K562 (cell line): ENCODE data around the gene TRNAU1AP. TPM values are rescaled to one million over a fixed set of nuclear protein-coding genes. Genes with fewer than 3 reads are reported as not detected.

Source experiments
- ARID1B ChIP-seq: fragments of 450-650 bp; IDR thresholded peaks from 2 replicates; pipeline ENCODE4 v1.6.1; 2016; ENCODE audit warnings: antibody characterized with exemption, mild to moderate bottlenecking, inconsistent platforms
- ETV5 ChIP-seq: sonication (generic); formaldehyde crosslinking; IDR thresholded peaks from 2 replicates; pipeline ENCODE4 v1.4.0; 2020; ENCODE audit warnings: low read depth, mild to moderate bottlenecking, missing genetic modification reagents
- MEIS2 ChIP-seq: fragments of 450-650 bp; IDR thresholded peaks from 2 replicates; pipeline ENCODE4 v1.6.1; 2014; ENCODE audit warnings: mild to moderate bottlenecking; ENCODE audit not compliant: partially characterized antibody
- RAD21 ChIP-seq, 2 experiments: fragments of 250-450 bp in 1 of 2; fragments of 450-650 bp in 1 of 2; sonication (Bioruptor Pico) in 1 of 2; formaldehyde crosslinking in 1 of 2; IDR thresholded peaks in 1 of 2; conservative IDR thresholded peaks in 1 of 2; 2 replicates each; pipeline versions ENCODE4 v1.4.0 to v1.8.0; 2020 to 2022; ENCODE audit warnings: mild to moderate bottlenecking in 2 of 2, moderate library complexity in 1 of 2
- RBFOX2 ChIP-seq: fragments of 200-400 bp; formaldehyde crosslinking; IDR thresholded peaks from 2 replicates; pipeline ENCODE4 v1.6.1; 2017; ENCODE audit warnings: low read depth, mild to moderate bottlenecking, low read length, moderate library complexity
- ZNF239 ChIP-seq: fragments of 250-450 bp; sonication (Bioruptor Pico); IDR thresholded peaks from 2 replicates; pipeline ENCODE4 v1.4.0; 2020; ENCODE audit warnings: mild to moderate bottlenecking
- polyA plus RNA-seq, 8 experiments: library from polyadenylated mRNA; depleted of rRNA in 4 of 8; stranded (reverse) in 5 of 8; unstranded in 3 of 8; fragments of >200 nt; fragmentation: Nextera tagmentation in 2 of 8; fragmentation: Illumina TruSeq in 1 of 8; extraction: Ambion mirVana in 2 of 8; extraction: Trizol in 1 of 8; gene quantifications; 2 replicates each; pipeline versions ENCODE4 v1.2.1 to v1.2.3, GENCODE V29; 2011 to 2014; ENCODE audit warnings: inconsistent platforms in 1 of 8, missing spikeins in 1 of 8
- total RNA-seq, 7 experiments: library from RNA; depleted of rRNA in 6 of 7; stranded (reverse); fragments of >200 nt in 6 of 7; fragmentation: Illumina TruSeq in 2 of 7; extraction: Trizol in 2 of 7; gene quantifications; 2 replicates each; pipeline versions ENCODE4 v1.2.1 to v1.2.3, GENCODE V29; 2011 to 2021; ENCODE audit warnings: low replicate concordance in 1 of 7
- TF ChIP-seq, protein P1 (sequence below): fragments of 450-650 bp; IDR thresholded peaks from 2 replicates; pipeline ENCODE4 v1.6.1; 2016; ENCODE audit warnings: mild to moderate bottlenecking, moderate library complexity
- TF ChIP-seq, protein P2 (sequence below): fragments of 450-650 bp; formaldehyde crosslinking; IDR thresholded peaks from 2 replicates; pipeline ENCODE4 v1.4.0; 2022; ENCODE audit warnings: missing genetic modification characterization
- TF ChIP-seq, protein P3 (sequence below): sonication (generic); formaldehyde crosslinking; IDR thresholded peaks from 2 replicates; pipeline ENCODE4 v1.8.0; 2023; ENCODE audit warnings: mild to moderate bottlenecking, missing genetic modification reagents

The TRNAU1AP gene
- total and polyA plus RNA-seq, 9 of the 15 experiments (the other 6 are each of a cell fraction or from before 2014, with no cell fraction given) = 34.9 to 110 (median 46.3) TPM

DNA sequence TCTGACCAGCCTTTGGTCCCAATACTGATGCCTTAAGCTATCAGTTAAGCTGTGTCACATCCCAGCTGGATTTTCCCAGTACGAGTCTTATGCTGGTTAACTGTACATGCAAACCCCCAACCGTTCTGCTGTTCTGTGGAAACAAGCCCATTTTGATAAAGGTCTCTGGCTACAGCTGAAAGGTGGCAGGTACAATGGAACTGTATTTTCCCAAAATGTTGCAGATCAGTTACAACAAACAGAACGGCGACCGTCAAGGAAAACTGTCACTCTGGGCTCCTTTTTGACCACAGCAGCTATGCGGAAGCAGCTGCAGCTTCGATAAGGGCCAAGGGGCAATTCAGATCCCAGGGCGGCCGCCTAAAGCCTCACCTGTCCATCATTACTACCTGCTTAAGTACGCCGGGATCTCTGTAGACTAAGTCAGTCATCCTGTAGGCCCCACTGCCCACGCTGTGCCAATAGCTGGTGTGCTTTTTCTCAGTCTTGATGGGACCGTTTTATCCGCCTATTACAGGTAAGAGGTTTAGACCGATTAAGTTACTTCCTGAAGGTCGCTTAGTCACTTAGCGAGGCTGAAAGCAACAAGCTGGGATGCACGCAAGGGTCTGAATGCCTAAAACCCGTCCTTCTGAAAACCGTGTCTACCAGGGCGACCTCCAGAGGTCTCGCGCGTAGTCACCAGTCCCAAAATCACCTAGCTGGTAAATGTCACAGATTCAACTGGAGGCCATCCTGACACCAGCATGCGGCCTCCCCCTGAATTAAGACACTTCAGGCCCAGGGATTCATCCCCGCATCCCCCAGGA, 28.0 kb downstream of the TRNAU1AP start (continued):
- TF ChIP-seq, protein P1, sequence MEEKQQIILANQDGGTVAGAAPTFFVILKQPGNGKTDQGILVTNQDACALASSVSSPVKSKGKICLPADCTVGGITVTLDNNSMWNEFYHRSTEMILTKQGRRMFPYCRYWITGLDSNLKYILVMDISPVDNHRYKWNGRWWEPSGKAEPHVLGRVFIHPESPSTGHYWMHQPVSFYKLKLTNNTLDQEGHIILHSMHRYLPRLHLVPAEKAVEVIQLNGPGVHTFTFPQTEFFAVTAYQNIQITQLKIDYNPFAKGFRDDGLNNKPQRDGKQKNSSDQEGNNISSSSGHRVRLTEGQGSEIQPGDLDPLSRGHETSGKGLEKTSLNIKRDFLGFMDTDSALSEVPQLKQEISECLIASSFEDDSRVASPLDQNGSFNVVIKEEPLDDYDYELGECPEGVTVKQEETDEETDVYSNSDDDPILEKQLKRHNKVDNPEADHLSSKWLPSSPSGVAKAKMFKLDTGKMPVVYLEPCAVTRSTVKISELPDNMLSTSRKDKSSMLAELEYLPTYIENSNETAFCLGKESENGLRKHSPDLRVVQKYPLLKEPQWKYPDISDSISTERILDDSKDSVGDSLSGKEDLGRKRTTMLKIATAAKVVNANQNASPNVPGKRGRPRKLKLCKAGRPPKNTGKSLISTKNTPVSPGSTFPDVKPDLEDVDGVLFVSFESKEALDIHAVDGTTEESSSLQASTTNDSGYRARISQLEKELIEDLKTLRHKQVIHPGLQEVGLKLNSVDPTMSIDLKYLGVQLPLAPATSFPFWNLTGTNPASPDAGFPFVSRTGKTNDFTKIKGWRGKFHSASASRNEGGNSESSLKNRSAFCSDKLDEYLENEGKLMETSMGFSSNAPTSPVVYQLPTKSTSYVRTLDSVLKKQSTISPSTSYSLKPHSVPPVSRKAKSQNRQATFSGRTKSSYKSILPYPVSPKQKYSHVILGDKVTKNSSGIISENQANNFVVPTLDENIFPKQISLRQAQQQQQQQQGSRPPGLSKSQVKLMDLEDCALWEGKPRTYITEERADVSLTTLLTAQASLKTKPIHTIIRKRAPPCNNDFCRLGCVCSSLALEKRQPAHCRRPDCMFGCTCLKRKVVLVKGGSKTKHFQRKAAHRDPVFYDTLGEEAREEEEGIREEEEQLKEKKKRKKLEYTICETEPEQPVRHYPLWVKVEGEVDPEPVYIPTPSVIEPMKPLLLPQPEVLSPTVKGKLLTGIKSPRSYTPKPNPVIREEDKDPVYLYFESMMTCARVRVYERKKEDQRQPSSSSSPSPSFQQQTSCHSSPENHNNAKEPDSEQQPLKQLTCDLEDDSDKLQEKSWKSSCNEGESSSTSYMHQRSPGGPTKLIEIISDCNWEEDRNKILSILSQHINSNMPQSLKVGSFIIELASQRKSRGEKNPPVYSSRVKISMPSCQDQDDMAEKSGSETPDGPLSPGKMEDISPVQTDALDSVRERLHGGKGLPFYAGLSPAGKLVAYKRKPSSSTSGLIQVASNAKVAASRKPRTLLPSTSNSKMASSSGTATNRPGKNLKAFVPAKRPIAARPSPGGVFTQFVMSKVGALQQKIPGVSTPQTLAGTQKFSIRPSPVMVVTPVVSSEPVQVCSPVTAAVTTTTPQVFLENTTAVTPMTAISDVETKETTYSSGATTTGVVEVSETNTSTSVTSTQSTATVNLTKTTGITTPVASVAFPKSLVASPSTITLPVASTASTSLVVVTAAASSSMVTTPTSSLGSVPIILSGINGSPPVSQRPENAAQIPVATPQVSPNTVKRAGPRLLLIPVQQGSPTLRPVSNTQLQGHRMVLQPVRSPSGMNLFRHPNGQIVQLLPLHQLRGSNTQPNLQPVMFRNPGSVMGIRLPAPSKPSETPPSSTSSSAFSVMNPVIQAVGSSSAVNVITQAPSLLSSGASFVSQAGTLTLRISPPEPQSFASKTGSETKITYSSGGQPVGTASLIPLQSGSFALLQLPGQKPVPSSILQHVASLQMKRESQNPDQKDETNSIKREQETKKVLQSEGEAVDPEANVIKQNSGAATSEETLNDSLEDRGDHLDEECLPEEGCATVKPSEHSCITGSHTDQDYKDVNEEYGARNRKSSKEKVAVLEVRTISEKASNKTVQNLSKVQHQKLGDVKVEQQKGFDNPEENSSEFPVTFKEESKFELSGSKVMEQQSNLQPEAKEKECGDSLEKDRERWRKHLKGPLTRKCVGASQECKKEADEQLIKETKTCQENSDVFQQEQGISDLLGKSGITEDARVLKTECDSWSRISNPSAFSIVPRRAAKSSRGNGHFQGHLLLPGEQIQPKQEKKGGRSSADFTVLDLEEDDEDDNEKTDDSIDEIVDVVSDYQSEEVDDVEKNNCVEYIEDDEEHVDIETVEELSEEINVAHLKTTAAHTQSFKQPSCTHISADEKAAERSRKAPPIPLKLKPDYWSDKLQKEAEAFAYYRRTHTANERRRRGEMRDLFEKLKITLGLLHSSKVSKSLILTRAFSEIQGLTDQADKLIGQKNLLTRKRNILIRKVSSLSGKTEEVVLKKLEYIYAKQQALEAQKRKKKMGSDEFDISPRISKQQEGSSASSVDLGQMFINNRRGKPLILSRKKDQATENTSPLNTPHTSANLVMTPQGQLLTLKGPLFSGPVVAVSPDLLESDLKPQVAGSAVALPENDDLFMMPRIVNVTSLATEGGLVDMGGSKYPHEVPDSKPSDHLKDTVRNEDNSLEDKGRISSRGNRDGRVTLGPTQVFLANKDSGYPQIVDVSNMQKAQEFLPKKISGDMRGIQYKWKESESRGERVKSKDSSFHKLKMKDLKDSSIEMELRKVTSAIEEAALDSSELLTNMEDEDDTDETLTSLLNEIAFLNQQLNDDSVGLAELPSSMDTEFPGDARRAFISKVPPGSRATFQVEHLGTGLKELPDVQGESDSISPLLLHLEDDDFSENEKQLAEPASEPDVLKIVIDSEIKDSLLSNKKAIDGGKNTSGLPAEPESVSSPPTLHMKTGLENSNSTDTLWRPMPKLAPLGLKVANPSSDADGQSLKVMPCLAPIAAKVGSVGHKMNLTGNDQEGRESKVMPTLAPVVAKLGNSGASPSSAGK = no peak
- TF ChIP-seq ARID1B = peak; percentile 50; the same call in 1 of the 2 replicates
- TF ChIP-seq, protein P2, sequence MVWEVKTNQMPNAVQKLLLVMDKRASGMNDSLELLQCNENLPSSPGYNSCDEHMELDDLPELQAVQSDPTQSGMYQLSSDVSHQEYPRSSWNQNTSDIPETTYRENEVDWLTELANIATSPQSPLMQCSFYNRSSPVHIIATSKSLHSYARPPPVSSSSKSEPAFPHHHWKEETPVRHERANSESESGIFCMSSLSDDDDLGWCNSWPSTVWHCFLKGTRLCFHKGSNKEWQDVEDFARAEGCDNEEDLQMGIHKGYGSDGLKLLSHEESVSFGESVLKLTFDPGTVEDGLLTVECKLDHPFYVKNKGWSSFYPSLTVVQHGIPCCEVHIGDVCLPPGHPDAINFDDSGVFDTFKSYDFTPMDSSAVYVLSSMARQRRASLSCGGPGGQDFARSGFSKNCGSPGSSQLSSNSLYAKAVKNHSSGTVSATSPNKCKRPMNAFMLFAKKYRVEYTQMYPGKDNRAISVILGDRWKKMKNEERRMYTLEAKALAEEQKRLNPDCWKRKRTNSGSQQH (CRISPR knock-in tag) = 0 out of 2 replicates have a peak, but pooled peaks have one; percentile 52
- TF ChIP-seq RBFOX2 = no peak
- TF ChIP-seq, protein P3, sequence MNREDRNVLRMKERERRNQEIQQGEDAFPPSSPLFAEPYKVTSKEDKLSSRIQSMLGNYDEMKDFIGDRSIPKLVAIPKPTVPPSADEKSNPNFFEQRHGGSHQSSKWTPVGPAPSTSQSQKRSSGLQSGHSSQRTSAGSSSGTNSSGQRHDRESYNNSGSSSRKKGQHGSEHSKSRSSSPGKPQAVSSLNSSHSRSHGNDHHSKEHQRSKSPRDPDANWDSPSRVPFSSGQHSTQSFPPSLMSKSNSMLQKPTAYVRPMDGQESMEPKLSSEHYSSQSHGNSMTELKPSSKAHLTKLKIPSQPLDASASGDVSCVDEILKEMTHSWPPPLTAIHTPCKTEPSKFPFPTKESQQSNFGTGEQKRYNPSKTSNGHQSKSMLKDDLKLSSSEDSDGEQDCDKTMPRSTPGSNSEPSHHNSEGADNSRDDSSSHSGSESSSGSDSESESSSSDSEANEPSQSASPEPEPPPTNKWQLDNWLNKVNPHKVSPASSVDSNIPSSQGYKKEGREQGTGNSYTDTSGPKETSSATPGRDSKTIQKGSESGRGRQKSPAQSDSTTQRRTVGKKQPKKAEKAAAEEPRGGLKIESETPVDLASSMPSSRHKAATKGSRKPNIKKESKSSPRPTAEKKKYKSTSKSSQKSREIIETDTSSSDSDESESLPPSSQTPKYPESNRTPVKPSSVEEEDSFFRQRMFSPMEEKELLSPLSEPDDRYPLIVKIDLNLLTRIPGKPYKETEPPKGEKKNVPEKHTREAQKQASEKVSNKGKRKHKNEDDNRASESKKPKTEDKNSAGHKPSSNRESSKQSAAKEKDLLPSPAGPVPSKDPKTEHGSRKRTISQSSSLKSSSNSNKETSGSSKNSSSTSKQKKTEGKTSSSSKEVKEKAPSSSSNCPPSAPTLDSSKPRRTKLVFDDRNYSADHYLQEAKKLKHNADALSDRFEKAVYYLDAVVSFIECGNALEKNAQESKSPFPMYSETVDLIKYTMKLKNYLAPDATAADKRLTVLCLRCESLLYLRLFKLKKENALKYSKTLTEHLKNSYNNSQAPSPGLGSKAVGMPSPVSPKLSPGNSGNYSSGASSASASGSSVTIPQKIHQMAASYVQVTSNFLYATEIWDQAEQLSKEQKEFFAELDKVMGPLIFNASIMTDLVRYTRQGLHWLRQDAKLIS = 0 out of 2 replicates have a peak, but pooled peaks have one; percentile 45
- peak; percentile 43 for TF ChIP-seq MEIS2
- TF ChIP-seq RAD21 (CRISPR knock-in tag; conservative IDR thresholded peaks at IDR 0.05 in 1 of 2, IDR thresholded peaks at IDR 0.05 in 1 of 2) = peak in 1 of 2 experiments; percentile 5; a peak in 2 of 4 replicates
- TF ChIP-seq ETV5 = 0 out of 2 replicates have a peak, but pooled peaks have one; percentile 42
- no peak for TF ChIP-seq ZNF239
